ENCODE results near the gene CREB3L2. TPM values are rescaled to one million over a fixed set of nuclear protein-coding genes. Genes with fewer than 3 reads are reported as not detected.
A peak's percentile ranks its signal among the peaks of the same experiment; 100 is the strongest.

Gene CREB3L2
- total and polyA plus RNA-seq, 2 of the 13 experiments (the other 11 are each of a cell fraction or from before 2014, with no cell fraction given), result 22.1 to 41.1 TPM

- TF ChIP-seq PHF21A (CRISPR knock-in tag; IDR thresholded peaks at IDR 0.05), result no peak
- no peak for TF ChIP-seq GTF3A (CRISPR knock-in tag; conservative IDR thresholded peaks at IDR 0.05)
- no peak for TF ChIP-seq ZNF256 (CRISPR knock-in tag; conservative IDR thresholded peaks at IDR 0.05)
- no peak for TF ChIP-seq CEBPG (CRISPR knock-in tag; IDR thresholded peaks at IDR 0.05)
- TF ChIP-seq ZNF274 (CRISPR knock-in tag; IDR thresholded peaks at IDR 0.05), result 0 out of 2 replicates have a peak, but pooled peaks have one; percentile 71
- no peak for TF ChIP-seq RERE (CRISPR knock-in tag; IDR thresholded peaks at IDR 0.05; ENCODE audit: low read depth)
- TF ChIP-seq HDAC6 (IDR thresholded peaks at IDR 0.05; ENCODE audit: low read depth, low read length), result no peak
- TF ChIP-seq AHR (CRISPR knock-in tag; IDR thresholded peaks at IDR 0.05), result no peak
- TF ChIP-seq ZNF317 (CRISPR knock-in tag; IDR thresholded peaks at IDR 0.05), result peak; percentile 44; the same call in 1 of the 2 replicates
- 0 out of 2 replicates have a peak, but pooled peaks have one; percentile 13 for TF ChIP-seq ZNF331 (CRISPR knock-in tag; IDR thresholded peaks at IDR 0.05)
- TF ChIP-seq ZNF660 (CRISPR knock-in tag; IDR thresholded peaks at IDR 0.05; ENCODE audit: borderline replicate concordance, low read depth), result no peak
- TF ChIP-seq NR2F6 (IDR thresholded peaks at IDR 0.05), result no peak
- TF ChIP-seq NR2F6 (CRISPR knock-in tag; IDR thresholded peaks at IDR 0.05), result no peak
- no peak for TF ChIP-seq SUZ12 (IDR thresholded peaks at IDR 0.05; ENCODE audit: low read depth, low read length)
- 0 out of 2 replicates have a peak, but pooled peaks have one; percentile 18 for TF ChIP-seq ZNF253 (CRISPR knock-in tag; IDR thresholded peaks at IDR 0.05; ENCODE audit: borderline replicate concordance)
- no peak for TF ChIP-seq ZBTB37 (CRISPR knock-in tag; IDR thresholded peaks at IDR 0.05)
- no peak for TF ChIP-seq NAIF1 (CRISPR knock-in tag; IDR thresholded peaks at IDR 0.05; ENCODE audit: borderline replicate concordance)
- no peak for TF ChIP-seq ZNF142 (CRISPR knock-in tag; IDR thresholded peaks at IDR 0.05)
- TF ChIP-seq HMG20B (CRISPR knock-in tag; conservative IDR thresholded peaks at IDR 0.05), result no peak
These were observed at the start of gene CREB3L2 (continued) for GRCh38 chr7:138001529-138002095.
